ENCODE results near the gene APBB2.

- TF ChIP-seq, protein P1, sequence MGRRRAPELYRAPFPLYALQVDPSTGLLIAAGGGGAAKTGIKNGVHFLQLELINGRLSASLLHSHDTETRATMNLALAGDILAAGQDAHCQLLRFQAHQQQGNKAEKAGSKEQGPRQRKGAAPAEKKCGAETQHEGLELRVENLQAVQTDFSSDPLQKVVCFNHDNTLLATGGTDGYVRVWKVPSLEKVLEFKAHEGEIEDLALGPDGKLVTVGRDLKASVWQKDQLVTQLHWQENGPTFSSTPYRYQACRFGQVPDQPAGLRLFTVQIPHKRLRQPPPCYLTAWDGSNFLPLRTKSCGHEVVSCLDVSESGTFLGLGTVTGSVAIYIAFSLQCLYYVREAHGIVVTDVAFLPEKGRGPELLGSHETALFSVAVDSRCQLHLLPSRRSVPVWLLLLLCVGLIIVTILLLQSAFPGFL (CRISPR knock-in tag; IDR thresholded peaks at IDR 0.05; ENCODE audit: borderline replicate concordance): no peak
- TF ChIP-seq NR2C2 (CRISPR knock-in tag; IDR thresholded peaks at IDR 0.05): no peak
- TF ChIP-seq, protein P2, sequence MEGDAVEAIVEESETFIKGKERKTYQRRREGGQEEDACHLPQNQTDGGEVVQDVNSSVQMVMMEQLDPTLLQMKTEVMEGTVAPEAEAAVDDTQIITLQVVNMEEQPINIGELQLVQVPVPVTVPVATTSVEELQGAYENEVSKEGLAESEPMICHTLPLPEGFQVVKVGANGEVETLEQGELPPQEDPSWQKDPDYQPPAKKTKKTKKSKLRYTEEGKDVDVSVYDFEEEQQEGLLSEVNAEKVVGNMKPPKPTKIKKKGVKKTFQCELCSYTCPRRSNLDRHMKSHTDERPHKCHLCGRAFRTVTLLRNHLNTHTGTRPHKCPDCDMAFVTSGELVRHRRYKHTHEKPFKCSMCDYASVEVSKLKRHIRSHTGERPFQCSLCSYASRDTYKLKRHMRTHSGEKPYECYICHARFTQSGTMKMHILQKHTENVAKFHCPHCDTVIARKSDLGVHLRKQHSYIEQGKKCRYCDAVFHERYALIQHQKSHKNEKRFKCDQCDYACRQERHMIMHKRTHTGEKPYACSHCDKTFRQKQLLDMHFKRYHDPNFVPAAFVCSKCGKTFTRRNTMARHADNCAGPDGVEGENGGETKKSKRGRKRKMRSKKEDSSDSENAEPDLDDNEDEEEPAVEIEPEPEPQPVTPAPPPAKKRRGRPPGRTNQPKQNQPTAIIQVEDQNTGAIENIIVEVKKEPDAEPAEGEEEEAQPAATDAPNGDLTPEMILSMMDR (IDR thresholded peaks at IDR 0.05): no peak
These were observed 409.7 kb downstream of the APBB2 start for GRCh38 chr4:40804598-40804997.
